Measurements from ENCODE around the gene DCAF8L2.
"Not testable (repeated sequence)": the region's sequence is repeated elsewhere in the genome, so short reads cannot be mapped to it uniquely, and the experiment has no call there.

The DCAF8L2 gene

GRCh38 chrX:27735914-27736313 lies 145.8 kb downstream of the DCAF8L2 start:
- DNase-seq (ENCODE audit: low spot score) = no peak
- in situ Hi-C loops (cut with MboI; ENCODE audit: low pct_unique_long_range_greater_than_20kb, low sequenced_read_pairs, unreplicated experiment) = no loop called here
- TF ChIP-seq, protein P1, sequence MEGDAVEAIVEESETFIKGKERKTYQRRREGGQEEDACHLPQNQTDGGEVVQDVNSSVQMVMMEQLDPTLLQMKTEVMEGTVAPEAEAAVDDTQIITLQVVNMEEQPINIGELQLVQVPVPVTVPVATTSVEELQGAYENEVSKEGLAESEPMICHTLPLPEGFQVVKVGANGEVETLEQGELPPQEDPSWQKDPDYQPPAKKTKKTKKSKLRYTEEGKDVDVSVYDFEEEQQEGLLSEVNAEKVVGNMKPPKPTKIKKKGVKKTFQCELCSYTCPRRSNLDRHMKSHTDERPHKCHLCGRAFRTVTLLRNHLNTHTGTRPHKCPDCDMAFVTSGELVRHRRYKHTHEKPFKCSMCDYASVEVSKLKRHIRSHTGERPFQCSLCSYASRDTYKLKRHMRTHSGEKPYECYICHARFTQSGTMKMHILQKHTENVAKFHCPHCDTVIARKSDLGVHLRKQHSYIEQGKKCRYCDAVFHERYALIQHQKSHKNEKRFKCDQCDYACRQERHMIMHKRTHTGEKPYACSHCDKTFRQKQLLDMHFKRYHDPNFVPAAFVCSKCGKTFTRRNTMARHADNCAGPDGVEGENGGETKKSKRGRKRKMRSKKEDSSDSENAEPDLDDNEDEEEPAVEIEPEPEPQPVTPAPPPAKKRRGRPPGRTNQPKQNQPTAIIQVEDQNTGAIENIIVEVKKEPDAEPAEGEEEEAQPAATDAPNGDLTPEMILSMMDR (IDR thresholded peaks at IDR 0.05; ENCODE audit: extremely low read depth, insufficient read depth, missing control alignments) = no peak

DNA sequence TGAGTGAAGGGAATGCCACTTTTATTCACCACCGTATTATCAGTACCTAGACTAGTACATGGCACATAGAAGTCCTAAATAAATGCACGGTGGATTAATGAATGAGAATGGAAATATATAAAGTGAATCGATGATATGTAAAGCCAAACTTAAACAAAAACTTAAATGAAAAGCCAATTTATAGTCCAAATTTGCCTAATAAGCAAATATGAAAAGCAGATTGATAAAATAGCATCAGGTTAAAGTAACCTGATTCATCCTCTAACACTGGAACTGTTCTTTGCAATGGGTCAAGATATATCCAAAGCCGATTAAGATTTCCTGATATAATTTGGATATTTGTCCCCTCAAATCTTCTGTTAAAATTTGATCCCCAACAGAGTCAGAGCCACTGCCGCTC lies 150.8 kb downstream of the DCAF8L2 start:
- DNase-seq (ENCODE audit: low spot score) = no peak
- TF ChIP-seq, protein P1 (IDR thresholded peaks at IDR 0.05; ENCODE audit: extremely low read depth, insufficient read depth, missing control alignments) = no peak
- in situ Hi-C loops (cut with MboI; ENCODE audit: low pct_unique_long_range_greater_than_20kb, low sequenced_read_pairs, unreplicated experiment) = no loop called here

DNA sequence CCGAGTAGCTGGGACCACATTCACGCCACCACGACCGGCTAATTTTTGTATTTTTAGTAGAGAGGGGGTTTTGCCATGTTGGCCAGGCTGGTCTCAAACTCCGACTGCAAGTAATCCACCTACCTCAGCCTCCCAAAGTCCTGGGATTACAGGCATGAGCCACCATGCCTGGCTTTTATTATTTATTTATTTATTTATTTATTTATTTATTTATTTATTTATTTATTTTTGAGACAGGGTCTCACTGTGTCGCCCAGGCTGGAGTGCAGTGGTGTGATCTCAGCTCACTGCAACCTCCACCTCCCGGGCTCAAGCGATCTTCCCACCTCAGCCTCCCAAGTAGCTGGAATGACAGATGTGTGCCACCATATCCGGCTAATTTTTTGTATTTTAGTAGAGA lies 153.4 kb downstream of the DCAF8L2 start:
- DNase-seq (ENCODE audit: low spot score); in situ Hi-C loops (cut with MboI; ENCODE audit: low pct_unique_long_range_greater_than_20kb, low sequenced_read_pairs, unreplicated experiment): not testable (repeated sequence)

DNA sequence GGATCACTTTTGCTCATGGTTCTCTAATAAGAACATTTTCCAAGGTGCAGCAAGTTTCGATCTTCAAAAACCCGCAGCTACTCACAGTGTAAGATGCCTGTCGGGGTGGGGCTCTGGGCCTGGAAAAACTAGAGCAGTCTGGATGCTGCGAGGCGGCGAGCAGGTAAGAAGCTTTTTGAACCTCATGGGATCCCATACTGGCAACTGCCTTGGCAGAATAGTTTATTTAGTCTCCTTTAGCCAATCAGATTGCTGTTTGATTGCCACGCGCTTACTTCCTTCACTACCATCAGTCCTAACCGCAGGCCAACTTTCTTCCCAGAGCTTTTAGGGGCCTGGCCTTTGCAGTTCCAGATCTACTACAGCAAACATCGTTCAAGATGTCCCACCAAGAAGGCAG lies 156.4 kb downstream of the DCAF8L2 start:
- in situ Hi-C loops (cut with MboI; ENCODE audit: low pct_unique_long_range_greater_than_20kb, low sequenced_read_pairs, unreplicated experiment) = no loop called here
- TF ChIP-seq, protein P1 (IDR thresholded peaks at IDR 0.05; ENCODE audit: extremely low read depth, insufficient read depth, missing control alignments) = no peak
- no peak for DNase-seq (ENCODE audit: low spot score)

GRCh38 chrX:27750298-27750697 lies 160.2 kb downstream of the DCAF8L2 start:
- DNase-seq (ENCODE audit: low spot score); in situ Hi-C loops (cut with MboI; ENCODE audit: low pct_unique_long_range_greater_than_20kb, low sequenced_read_pairs, unreplicated experiment): not testable (repeated sequence)

DNA sequence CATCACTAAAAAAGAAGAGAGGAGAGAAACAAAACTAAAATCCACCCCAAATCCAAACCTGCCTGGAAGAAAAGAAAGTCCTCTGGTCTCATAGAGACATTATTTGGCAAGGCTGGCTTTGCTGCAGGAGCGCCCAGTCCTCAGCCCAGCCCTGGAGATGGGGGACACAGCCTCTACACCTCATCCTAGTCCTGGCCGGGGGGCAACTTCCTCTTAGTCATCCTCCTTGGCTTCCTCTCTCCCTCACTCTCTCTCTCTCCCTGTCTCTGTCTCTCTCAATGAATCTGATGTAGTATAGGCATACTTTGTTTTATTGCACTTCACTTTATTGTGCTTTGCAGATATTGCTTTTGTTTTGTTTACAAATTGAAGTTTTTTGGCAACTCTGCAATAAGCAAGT lies 161.8 kb downstream of the DCAF8L2 start:
- no peak for DNase-seq (ENCODE audit: low spot score)
- TF ChIP-seq, protein P1 (IDR thresholded peaks at IDR 0.05; ENCODE audit: extremely low read depth, insufficient read depth, missing control alignments) = no peak
- in situ Hi-C loops (cut with MboI; ENCODE audit: low pct_unique_long_range_greater_than_20kb, low sequenced_read_pairs, unreplicated experiment) = no loop called here

GRCh38 chrX:27765718-27766117 lies 175.6 kb downstream of the DCAF8L2 start:
- in situ Hi-C loops (cut with MboI; ENCODE audit: low pct_unique_long_range_greater_than_20kb, low sequenced_read_pairs, unreplicated experiment) = no loop called here
- TF ChIP-seq, protein P1 (IDR thresholded peaks at IDR 0.05; ENCODE audit: extremely low read depth, insufficient read depth, missing control alignments) = no peak
- no peak for DNase-seq (ENCODE audit: low spot score)

- TF ChIP-seq, protein P1 (IDR thresholded peaks at IDR 0.05; ENCODE audit: extremely low read depth, insufficient read depth, missing control alignments) = no peak
- no peak for DNase-seq (ENCODE audit: low spot score)
- in situ Hi-C loops (cut with MboI; ENCODE audit: low pct_unique_long_range_greater_than_20kb, low sequenced_read_pairs, unreplicated experiment) = no loop called here
Measured at GRCh38 chrX:27767387-27767786, 177.2 kb downstream of the DCAF8L2 start.
